Measurements from ENCODE around the gene FNIP2.
"Not testable (repeated sequence)": the region's sequence is repeated elsewhere in the genome, so short reads cannot be mapped to it uniquely, and the experiment has no call there.

The FNIP2 gene

GRCh38 chr4:158788516-158788915, 19.7 kb downstream of the FNIP2 start:
- no peak for TF ChIP-seq CTCF (IDR thresholded peaks at IDR 0.05; ENCODE audit: low read depth, low read length, missing control alignments)
- DNase-seq (ENCODE audit: extremely low read depth, low read depth) = no peak
- no peak overlapping the region for H3K4me3 ChIP-seq (replicated peaks; ENCODE audit: low read depth, low read length)

- no peak for TF ChIP-seq CTCF (IDR thresholded peaks at IDR 0.05; ENCODE audit: low read depth, low read length, missing control alignments)
- no peak for DNase-seq (ENCODE audit: extremely low read depth, low read depth)
- H3K4me3 ChIP-seq (replicated peaks; ENCODE audit: low read depth, low read length) = no peak overlapping the region
Observed at GRCh38 chr4:158789853-158790252, 21.0 kb downstream of the FNIP2 start.

- no peak for TF ChIP-seq CTCF (IDR thresholded peaks at IDR 0.05; ENCODE audit: low read depth, low read length, missing control alignments)
- H3K4me3 ChIP-seq (replicated peaks; ENCODE audit: low read depth, low read length) = no peak overlapping the region
- DNase-seq (ENCODE audit: extremely low read depth, low read depth) = no peak
Observed at GRCh38 chr4:158793021-158793420, 24.2 kb downstream of the FNIP2 start.

- DNase-seq (ENCODE audit: extremely low read depth, low read depth); H3K4me3 ChIP-seq (replicated peaks; ENCODE audit: low read depth, low read length): not testable (repeated sequence)
Observed at GRCh38 chr4:158793430-158793829, 24.6 kb downstream of the FNIP2 start.

- H3K4me3 ChIP-seq (replicated peaks; ENCODE audit: low read depth, low read length) = no peak overlapping the region
- no peak for DNase-seq (ENCODE audit: extremely low read depth, low read depth)
- no peak for TF ChIP-seq CTCF (IDR thresholded peaks at IDR 0.05; ENCODE audit: low read depth, low read length, missing control alignments)
Observed at GRCh38 chr4:158796370-158797140, 27.7 kb downstream of the FNIP2 start.

- DNase-seq (ENCODE audit: extremely low read depth, low read depth) = no peak
- H3K4me3 ChIP-seq (replicated peaks; ENCODE audit: low read depth, low read length) = no peak overlapping the region
- TF ChIP-seq CTCF (IDR thresholded peaks at IDR 0.05; ENCODE audit: low read depth, low read length, missing control alignments) = no peak
Observed at GRCh38 chr4:158798062-158798461, 29.2 kb downstream of the FNIP2 start.

GRCh38 chr4:158799013-158799770, 30.4 kb downstream of the FNIP2 start:
- no peak for DNase-seq (ENCODE audit: extremely low read depth, low read depth)
- no peak for TF ChIP-seq CTCF (IDR thresholded peaks at IDR 0.05; ENCODE audit: low read depth, low read length, missing control alignments)
- no peak overlapping the region for H3K4me3 ChIP-seq (replicated peaks; ENCODE audit: low read depth, low read length)

Data from HFF-Myc (cell line).